CD4-positive, alpha-beta T cell treated with Interleukin-6 at 100 ng/mL for 8 hours (primary cell): Measurements from ENCODE around the gene HSD17B4.
"Not testable (repeated sequence)": the region's sequence is repeated elsewhere in the genome, so short reads cannot be mapped to it uniquely, and the experiment has no call there.

Experiments used
- DNase-seq: peaks from one replicate; pipeline ENCODE4 v3.0.0-alpha.2; 2020; ENCODE audit warnings: mixed read lengths, low spot score

The HSD17B4 gene

GRCh38 chr5:119483155-119483554, 30.9 kb downstream of the HSD17B4 start:
- no peak for DNase-seq

DNA sequence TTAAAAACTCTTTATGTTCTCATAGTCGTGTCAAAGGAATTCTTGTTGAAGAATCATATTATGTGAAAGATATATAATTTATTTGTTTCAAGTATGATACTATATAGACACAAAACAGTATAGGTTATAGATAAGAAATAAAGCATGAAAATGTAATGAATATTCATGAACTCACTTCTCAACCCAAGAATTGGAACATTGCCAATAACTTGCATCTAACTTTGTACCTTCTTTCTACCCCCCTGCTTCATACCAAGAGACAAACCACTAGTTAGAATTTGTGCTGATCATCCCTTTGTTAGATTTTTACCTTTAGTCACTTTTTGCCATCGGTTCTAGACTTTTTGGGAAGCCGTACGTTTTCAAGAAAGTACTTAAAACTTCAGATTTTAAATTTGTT, 32.6 kb downstream of the HSD17B4 start:
- no peak for DNase-seq

DNA sequence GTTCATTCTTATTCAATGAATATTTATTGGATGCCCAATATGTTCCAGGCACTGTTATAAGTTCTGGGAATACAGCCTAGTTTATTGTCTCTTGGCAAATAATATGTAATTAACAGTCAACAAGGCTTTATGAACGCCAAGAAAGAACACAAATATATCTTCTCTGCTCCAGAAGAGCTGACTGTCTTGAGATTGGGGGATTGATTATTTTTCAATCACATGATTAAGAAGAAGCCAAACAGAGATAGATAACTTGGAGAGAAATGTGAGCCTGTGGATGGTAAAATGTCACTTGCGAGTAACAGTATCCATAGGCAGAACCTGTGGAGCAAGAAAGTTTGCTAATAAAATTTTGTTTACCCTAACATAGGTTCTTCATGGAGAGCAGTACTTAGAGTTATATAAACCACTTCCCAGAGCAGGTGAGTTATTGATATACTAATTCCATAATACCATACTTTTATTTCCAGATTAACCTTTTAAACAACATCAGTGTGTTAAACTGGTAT, 49.4 kb downstream of the HSD17B4 start:
- no peak for DNase-seq

DNA sequence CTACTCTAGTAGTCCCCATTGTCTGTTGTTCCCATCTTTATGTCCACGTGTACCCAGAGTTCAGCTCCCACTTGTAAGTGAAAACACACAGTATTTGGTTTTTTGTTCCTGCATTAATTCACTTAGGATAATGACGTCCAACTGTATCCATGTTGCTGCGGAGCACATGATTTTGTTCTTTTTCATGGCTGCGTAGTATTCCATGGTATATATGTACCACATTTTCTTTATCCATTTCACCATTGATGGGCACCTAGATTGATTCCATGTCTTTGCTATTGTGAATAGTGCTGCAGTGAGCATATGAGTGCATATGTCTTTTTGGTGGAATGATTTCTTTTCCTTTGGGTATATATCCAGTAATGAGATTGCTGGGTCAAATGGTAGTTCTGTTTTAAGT, 51.6 kb downstream of the HSD17B4 start:
- DNase-seq, result not testable (repeated sequence)

DNA sequence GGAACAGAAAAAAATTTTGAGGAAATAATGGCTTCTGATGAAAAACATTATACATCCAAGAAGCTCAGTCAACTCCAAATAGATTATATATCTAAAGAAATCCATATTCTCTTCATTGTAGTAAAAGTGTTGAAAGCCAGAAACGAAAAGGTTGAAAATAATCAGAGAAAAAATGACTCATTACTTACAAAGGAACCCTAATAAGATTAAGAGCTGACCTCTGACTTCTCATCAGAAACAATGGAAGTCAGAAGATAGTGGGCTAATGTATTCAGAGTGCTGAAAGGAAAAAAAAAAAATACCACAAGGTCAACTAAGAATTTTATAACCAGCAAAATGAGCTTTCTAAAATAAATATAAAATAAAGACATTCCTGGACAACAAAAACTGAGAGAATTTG, 60.0 kb downstream of the HSD17B4 start:
- DNase-seq, result no peak

DNA sequence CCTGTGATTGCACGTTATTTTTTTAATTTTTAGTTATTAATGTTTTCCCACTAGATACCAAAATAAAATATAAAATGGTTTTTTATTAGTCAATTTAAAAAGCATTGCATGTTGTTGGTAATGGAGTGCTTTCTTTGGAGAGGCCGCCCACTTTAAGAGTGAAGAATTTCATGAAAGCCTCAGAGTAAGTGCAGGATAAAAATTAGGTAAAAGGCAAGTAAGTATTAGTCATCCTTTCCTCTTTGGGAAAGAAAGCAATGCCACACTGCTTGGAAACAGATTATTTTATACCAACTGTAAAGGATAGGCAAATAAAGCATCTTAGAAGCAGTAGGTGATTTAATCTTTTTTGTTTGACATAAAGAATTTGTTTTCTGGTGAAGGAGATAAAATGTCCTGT, 62.9 kb downstream of the HSD17B4 start:
- no peak for DNase-seq

DNA sequence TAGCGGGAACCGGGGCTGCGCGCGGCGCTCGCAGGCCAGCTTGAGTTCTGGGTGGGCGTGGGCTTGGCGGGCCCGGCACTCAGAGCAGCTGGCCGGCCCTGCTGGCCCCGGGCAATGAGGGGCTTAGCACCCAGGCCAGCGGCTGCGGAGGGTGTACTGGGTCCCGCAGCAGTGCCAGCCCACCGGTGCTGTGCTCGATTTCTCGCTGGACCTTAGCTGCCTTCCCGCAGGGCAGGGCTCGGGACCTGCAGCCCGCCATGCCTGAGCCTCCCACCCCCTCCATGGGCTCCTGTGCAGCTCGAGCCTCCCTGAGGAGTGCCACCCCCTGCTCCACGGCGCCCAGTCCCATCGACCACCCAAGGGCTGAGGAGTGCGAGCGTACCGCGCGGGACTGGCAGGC, 64.8 kb downstream of the HSD17B4 start:
- not testable (repeated sequence) for DNase-seq

DNA sequence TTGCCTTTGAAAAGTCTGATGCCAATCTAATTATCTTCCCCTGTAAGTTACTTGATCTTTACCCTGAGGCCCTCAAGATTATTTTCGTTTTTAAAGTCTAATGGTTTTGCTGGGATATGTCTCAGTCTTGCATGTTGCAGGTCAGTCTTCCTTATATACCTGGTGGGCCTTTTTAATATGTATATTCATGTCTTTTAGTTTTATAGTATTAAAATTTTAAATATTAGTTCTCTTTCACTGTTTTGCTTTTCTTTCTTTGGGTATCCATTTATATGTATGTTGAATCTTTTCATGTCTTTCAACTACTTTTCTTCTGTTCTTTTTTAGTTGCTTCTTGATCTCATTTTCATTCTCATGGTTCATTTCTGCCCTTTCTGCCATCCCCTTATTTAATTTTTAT, 68.9 kb downstream of the HSD17B4 start:
- no peak for DNase-seq

GRCh38 chr5:119522841-119523240, 70.5 kb downstream of the HSD17B4 start:
- DNase-seq, result no peak

GRCh38 chr5:119524485-119524884, 72.2 kb downstream of the HSD17B4 start:
- no peak for DNase-seq

DNA sequence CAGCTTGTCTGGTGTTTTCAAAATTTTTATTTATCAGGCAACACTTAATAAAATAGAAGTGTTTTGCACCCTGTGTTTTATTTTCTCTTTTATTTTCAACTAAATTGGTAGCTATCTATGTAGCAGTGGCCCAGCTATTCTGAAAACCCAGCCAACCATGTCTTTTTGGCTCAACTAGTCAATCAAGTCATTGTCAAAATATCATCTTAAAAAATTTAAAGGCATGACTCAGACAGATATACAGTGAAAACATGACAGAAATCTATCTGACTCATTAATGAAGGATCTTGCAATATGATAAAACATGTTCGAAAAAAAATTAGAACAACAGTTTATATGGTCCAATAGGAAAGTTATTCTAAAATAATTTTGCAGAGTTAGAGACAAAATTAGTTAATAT, 75.1 kb downstream of the HSD17B4 start:
- no peak for DNase-seq

DNA sequence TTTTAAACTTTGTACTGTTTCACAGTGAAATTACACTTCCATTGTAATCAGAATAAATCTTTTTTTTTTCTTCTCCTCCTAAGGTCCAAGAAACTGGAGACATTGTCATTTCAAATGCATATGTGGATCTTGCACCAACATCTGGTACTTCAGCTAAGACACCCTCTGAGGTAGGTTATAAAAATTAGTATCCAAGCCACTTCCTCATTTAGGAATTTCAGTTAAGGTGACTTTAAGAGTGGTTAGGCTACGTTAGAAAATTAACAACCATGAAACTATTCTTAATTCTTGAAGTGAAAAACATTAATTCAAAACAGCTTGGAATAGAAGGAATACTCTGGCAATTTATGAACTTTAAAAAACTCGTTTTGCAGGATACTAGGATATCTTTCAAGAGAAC, 77.5 kb downstream of the HSD17B4 start:
- no peak for DNase-seq

- DNase-seq, result no peak
These were observed 80.3 kb downstream of the HSD17B4 start for GRCh38 chr5:119532637-119533036.

GRCh38 chr5:119537704-119538103, 85.4 kb downstream of the HSD17B4 start:
- DNase-seq, result no peak

DNA sequence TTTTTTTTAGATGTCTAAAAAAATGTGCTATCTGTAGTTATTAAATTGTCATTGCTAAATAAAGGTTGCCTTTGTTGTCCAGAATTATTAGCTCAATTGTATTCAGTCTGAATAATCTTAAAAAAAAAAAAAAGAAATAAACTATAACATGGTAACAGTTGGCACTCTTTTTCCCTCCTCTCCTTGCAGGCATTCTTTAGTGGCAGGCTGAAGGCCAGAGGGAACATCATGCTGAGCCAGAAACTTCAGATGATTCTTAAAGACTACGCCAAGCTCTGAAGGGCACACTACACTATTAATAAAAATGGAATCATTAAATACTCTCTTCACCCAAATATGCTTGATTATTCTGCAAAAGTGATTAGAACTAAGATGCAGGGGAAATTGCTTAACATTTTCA, 89.4 kb downstream of the HSD17B4 start:
- no peak for DNase-seq

DNA sequence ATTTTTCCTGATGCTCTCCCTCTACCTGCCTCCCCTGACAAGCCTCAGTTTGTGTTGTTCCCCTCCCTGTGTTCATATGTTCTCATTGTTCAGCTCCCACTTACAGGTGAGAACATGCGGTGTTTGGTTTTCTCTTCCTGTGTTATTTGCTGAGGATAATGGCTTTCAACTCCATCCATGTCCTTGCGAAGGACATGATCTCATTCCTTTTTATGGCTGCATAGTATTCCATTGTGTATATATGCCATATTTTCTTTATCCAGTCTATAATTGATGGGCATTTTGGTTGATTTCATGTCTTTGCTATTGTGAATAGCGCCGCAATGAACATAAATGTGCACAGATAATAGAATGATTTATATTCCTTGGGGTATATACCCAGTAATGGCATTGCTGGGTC, 99.5 kb downstream of the HSD17B4 start:
- no peak for DNase-seq

GRCh38 chr5:119554597-119554996, 102.3 kb downstream of the HSD17B4 start:
- DNase-seq, result no peak

GRCh38 chr5:119570910-119571309, 118.6 kb downstream of the HSD17B4 start:
- DNase-seq, result no peak

DNA sequence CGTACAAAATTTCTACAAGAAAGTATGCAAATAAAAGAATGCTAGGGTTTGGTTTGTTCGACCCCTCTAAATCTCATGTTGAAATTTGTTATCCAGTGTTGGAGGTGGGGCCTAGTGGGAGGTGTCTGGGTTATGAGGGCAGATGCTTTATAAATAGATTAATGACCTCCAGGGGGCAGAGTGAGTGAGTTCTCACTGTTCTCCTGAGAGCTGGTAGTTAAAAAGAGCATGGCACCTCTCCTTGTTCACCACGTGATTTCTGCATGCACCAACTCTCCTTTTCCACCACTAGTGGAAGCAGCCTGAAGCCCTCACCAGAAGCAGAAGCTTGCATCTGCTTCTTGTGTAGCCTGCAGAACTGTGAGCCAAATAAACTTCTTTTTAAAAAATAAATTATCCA, 126.6 kb downstream of the HSD17B4 start:
- no peak for DNase-seq

- DNase-seq, result no peak
These were observed 130.7 kb downstream of the HSD17B4 start for GRCh38 chr5:119582987-119583386.

DNA sequence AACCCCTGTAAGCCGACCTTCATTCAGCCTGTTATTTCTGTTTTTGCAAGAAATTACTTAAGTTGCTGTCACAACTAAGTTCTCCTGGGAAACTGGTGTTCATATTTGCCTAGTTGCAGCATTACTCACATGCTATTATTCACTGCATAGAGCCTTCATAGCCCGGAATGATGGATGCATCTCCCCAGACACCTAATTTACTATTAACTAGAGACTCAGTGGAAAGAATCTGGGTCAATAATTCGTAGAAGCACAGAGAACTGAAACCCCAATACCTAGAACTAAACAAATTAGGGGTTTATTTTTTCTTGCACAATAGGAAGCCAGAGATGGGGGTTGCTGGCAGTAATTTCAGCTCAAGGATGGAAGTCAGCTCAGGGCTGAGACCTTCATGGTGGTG, 131.4 kb downstream of the HSD17B4 start:
- no peak for DNase-seq
